HG03196 (cell line): ENCODE data around the gene BMP8B.
"Not testable (repeated sequence)": the region's sequence is repeated elsewhere in the genome, so short reads cannot be mapped to it uniquely, and the experiment has no call there.

Experiments used
- ATAC-seq: cut with Tn5 transposase; IDR thresholded peaks from one replicate; pipeline ENCODE4 v1.9.1; 2021; ENCODE audit not compliant: unreplicated experiment

The BMP8B gene

DNA sequence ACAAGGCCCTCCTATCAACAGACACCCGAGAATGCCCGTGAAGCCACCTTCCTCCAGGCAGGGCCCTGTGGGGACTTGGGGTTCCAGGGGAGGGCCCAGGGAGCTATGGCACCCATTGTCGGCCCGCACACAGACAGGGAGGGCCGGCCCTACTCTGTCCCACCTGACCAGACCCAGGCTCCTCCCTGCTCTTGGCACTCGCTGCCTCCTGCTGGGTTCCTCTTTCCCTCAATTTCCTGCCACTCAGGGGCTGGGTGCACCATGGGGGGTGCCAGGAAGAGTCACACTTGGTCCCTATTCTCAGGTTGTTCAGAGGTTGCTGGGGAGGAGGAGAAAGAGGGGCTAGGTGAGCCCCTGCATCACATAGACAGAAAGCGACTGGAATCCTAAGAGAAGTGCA lies 9.5 kb downstream of the BMP8B start:
- no peak for ATAC-seq

DNA sequence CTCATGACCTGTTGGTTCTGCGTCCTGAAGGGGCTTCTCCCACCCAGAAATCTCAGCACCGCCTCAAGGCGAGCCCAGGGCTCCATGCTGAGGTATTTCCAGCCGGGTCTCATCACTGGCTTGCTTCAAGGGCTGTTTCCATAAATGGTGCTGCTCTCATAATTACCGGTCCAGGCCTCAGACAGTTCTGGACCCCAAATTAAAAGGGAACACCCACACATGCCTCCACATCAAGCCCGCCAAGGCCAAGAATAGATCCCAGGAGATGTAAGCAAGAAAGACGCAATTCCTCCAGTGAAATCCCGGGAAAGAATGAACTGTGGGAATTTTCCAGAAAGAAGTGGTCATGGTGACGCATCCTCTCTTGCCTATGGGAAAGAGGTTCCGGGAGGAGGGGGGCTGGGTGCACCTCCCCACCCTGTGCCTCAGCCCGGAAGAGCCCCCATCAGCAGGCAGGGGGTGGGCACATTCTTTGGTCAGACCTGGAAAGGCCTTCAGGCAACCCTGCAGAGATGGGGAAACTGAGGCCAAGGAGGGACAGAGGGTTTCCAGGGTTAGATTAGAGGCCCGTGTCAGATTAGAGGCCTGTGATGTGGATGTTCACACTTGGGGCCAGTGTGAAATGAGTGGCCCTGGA lies 10.1 kb downstream of the BMP8B start:
- ATAC-seq, result not testable (repeated sequence)

DNA sequence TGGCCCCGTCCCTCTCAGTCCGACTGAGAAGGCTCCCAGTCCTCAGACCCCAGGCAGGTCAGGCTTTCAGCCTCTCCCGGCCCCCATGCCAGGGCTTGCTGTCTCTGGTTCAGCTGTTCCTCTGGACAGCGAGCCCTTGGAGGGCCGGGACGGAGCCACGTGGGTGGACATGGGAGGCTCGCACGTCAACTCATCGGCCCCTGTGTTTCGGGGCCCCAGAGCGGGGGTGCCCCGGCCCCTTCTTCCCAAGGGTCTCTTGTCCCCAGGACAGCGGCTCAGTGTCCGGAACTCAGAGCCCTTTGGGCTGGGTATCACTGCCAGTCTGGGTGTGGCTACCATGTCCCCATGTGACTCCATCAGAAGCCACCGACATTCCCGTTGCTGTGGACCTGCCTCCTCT lies 10.8 kb downstream of the BMP8B start:
- not testable (repeated sequence) for ATAC-seq

DNA sequence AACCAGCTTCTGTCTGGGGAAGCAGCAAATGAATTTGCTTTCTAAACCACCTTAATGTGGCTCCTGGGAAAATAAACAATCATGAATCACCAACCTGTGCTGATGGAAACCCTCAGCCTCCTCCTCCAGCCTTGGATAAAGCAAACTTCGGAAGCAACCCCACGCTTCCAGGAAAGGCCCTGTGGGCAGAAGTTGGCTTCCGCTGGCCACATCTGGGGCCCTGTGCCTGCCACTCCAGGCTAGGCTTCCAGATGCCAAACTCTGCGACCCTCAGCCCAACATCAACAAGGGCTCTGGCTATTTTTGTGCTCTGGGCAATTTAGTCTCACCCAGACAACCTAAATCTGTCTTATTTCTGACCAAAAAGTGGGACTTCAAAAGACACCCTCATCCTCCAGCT lies 11.4 kb downstream of the BMP8B start:
- ATAC-seq, result no peak

DNA sequence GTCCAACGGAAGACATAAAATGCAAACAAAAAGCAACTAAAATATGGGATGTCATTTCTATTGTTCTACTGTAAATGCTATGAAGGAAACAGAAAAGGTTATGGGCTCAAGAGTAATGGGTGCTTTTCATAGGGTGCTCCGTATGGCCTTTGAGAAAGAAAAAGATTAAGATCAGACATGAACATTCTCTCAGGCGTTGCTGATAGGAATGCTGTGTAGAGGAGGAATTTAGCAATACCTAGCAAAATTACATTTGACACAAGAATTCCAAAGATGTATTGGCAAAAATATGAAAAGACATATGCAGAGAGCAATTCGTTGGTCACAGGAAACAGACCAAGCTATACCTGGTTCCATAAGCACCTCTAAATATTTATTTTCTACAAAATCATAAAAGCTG lies 11.8 kb downstream of the BMP8B start:
- no peak for ATAC-seq

DNA sequence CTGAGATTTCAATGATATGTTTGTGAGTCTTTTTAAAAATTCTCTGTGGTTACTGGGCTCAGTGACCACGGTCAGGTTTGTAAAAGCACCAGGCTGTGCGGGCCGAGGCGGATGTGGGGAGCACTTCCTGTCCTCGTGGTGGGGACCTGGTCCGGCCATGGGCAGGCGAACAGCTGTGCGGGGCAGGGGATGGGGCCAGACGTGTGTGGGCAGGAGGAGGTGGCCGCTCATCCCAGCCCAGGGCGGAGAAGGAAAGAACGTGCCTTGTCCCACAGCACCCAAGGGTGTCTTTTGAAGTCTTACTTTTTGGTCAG lies 12.3 kb downstream of the BMP8B start:
- ATAC-seq, result no peak

DNA sequence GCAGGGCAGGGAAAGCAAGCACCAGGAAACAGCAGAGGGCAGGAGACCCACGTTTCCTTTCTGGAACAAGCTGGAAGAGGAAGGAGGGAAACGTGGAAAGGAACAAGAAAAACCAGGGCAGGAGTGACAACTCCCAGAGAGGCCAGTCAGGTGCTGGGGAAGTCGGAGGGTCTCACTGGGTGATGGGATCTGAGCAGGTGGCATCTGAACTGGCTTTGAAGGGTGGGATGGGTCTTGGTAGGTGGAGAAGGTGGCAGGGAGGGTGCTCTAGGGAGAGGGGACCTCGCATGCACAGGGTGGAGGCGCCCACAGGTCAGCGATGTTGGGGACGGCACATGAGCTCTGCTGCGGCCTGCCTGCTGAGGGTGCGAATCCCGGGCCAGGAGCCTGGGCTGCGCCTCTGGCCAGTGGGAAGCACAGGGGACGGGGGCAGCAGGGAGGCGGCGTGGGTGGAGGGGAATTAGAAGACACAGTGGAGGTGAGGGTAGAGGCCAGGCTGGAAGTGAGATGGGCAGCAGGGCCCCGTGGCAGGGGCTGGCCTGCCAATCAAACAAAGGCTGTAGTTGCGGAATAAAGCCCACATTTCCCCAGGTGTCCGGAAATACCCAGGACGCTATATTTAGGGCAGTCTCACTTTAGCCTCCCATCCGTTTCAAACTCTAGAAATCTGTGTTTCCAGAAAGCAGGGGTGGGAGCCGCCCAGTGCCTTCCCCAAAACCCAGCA lies 12.8 kb downstream of the BMP8B start:
- not testable (repeated sequence) for ATAC-seq

DNA sequence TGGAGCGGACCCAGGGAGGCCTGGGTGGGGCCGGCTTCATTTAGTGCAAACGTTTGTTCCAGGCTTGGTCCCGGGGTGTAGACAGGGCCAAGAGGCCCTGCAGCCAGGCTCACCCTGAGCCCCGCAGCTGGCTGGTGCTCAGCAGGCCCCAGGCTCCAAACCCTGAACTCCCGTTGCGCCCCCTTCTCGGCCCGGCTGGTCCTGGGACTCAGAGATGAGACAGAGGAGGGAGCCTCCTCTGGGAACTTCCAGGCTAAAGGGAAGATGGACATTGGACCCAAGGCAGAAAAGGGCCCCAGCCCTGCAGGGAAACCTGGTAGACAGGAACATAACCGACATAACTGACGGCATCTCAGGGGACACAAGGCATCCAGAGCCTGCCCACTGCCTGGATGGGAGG lies 13.5 kb downstream of the BMP8B start:
- ATAC-seq, result not testable (repeated sequence)

DNA sequence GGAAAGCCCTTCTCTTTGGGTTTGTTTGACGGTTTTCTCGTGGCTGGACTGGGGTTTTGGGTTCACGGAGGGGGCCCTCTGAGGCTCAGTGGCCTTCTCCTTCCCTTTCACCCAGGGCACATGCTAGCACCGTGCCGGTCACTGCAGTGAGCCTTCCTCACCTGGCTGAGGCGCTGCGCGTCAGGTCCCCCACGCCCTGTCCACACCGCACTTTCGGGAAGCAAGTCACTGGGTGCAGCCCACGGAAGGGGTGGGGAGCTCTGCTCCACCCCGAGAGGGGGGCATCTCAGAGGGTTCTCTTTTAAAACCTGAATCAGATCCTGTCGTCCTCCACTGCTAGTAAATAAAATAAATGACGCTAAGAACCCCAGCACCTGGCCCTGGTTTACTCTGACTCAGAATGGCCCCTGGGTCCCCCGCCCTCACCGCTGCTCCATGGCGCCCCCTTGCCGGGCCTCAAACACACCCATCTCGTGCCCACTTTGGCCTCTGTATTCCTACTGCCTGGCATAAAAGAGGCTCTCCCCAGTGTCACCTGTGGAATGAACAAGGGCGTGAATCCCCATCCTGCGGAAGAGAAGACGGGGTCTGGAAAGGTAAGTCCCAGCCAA lies 15.2 kb downstream of the BMP8B start:
- not testable (repeated sequence) for ATAC-seq

GRCh38 chr1:39771022-39771532 lies 17.6 kb downstream of the BMP8B start, which contains the start of gene OXCT2:
Gene OXCT2, minus strand, starts transcription at chr1:39771348. Its CDS starts 93 bp downstream, at chr1:39771255.
- not testable (repeated sequence) for ATAC-seq

GRCh38 chr1:39770100-39771021 lies 18.3 kb downstream of the BMP8B start:
- ATAC-seq, result not testable (repeated sequence)

GRCh38 chr1:39769502-39769901 lies 19.2 kb downstream of the BMP8B start:
- ATAC-seq, result not testable (repeated sequence)

DNA sequence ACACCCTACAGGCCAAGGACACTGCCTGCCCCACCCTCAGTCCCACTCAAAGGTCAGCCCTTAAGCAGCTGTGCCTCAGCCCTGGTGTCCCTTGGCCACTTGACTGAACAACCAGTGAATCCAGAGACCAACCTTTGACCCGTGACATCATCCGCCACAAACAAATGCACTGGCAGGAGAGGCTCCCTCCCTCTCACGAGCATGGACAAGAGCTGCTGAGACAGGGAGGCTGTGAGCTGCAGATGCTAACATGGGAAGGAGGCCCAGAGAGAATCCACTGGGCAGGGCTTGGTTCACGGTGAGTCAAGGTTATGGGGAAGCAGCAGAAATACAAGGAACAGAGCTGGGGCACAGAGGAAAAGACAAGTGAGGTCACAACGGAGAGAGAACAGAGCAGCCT lies 22.2 kb downstream of the BMP8B start:
- not testable (repeated sequence) for ATAC-seq

GRCh38 chr1:39764512-39764911 lies 24.2 kb downstream of the BMP8B start:
- ATAC-seq, result not testable (repeated sequence)

- ATAC-seq, result not testable (repeated sequence)
These were observed 24.9 kb downstream of the BMP8B start for GRCh38 chr1:39763619-39764374.

DNA sequence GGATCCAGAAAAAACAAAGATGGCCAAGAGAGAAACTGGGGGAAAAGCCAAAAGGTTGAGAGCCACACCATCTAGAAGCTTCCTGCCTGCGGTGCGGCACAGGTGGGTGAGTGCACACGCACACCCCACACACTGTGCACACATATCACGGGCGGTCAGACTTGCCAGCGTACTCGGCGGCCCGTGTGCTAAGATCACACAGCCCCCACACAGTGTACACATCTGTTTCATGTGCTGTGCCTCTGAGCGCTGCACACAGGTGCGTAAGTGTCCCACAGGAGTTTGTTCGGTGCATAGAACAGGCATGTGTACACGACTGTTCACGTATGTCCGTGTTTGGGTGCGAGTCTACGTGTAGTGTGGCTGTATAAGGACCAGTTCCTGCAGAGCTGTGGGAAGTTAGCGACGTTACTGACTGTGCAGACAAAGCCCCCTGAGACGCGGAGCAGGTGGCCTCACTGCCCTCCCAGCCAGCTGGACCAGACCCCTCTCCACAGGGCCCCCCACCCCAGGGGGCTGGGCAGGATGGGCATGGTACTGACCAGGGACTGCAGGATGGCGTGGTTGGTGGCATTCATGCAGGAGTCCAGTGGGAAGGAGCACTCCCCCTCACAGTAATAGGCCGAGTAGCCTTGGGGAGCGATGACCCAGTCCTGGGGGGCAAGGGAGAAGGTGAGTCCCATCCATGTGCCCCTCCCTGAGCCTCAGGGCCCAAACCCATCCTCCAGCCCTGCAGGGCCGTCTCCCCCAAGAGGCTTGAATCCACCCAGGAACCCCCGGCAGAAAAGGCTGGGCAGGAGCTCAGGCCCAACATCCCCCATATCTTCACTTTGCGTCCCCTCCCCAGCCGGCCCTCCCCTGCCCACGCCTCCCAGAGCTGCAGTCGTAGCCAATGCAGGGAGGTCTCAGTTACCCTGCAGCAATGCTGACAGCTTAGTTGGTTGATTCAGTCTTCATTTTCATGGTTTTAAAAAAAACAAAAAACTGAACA lies 25.8 kb downstream of the BMP8B start:
- ATAC-seq, result no peak

DNA sequence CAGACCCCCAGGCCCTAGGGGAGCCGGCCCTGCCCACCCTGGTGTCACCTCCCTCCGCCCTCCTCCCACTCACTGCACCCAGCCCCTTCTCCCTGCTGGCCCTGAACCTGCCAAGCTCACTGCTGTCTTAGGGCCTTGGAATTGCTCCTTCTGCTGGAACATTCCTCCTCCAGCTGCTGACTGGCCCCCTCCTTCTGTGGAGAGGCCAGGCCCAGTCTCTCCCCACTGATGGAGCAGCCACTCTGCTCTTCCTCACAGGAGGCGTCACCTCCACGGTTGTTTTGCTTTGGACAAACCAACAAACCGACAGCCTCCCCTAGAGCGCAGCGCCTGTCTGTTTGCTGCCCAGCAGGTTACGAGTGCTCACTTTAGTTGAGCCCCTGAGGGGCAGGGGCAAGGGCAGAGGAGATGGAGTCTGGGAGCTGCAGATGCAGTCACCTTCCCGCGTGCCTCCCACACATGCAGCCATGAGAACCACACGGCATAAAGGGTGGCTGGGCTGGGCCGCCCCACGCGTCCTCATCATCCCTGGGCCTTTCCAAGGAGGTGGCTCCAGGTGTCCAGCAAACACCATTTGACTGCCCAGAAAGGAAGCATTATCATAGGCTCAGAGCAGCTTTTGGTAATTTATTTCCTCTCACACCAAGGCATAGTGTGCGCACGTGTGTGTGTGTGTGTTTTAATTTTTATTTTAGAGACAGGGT lies 27.0 kb downstream of the BMP8B start:
- no peak for ATAC-seq

- ATAC-seq, result no peak
These were observed 27.6 kb downstream of the BMP8B start for GRCh38 chr1:39761016-39761415.
